Endodermal cell (in vitro differentiated cells): ENCODE data around the gene PIK3CD. TPM values are rescaled to one million over a fixed set of nuclear protein-coding genes. Genes with fewer than 3 reads are reported as not detected.

ENCODE experiments used
- DNase-seq: peaks from one replicate; pipeline ENCODE4 v3.0.0-alpha.2; 2017
- H3K27ac ChIP-seq: 2 replicates; pipeline ENCODE4 v1.5.1; 2013; ENCODE audit warnings: mild to moderate bottlenecking, low read depth, low read length, moderate library complexity
- H3K27me3 ChIP-seq: 2 replicates; pipeline ENCODE4 v1.6.1; 2013; ENCODE audit warnings: mild to moderate bottlenecking, low read length, moderate library complexity; ENCODE audit not compliant: insufficient read depth, control insufficient read depth, poor library complexity, severe bottlenecking
- H3K36me3 ChIP-seq: 2 replicates; pipeline ENCODE4 v1.7.0; 2013; ENCODE audit warnings: mild to moderate bottlenecking, low read length, moderate library complexity; ENCODE audit not compliant: control insufficient read depth, insufficient read depth
- H3K4me1 ChIP-seq: one replicate; pipeline ENCODE4 v1.7.0; 2013; ENCODE audit warnings: low read length; ENCODE audit not compliant: control insufficient read depth, insufficient read depth
- H3K4me3 ChIP-seq: 2 replicates; pipeline ENCODE4 v1.5.1; 2013; ENCODE audit warnings: mild to moderate bottlenecking, low read length, moderate library complexity
- H3K9ac ChIP-seq: 2 replicates; pipeline ENCODE4 v1.6.1; 2013; ENCODE audit warnings: mild to moderate bottlenecking, low read length, moderate library complexity; ENCODE audit not compliant: poor library complexity, severe bottlenecking; ENCODE audit errors: extremely low read depth
- H3K9me3 ChIP-seq: 2 replicates; pipeline ENCODE4 v1.6.1; 2013; ENCODE audit warnings: mild to moderate bottlenecking, low read length, moderate library complexity; ENCODE audit not compliant: control insufficient read depth
- H3K27ac Mint-ChIP-seq: 2 replicates; pipeline ENCODE4 v1.8.0; 2020; ENCODE audit warnings: mixed read lengths
- H3K27me3 Mint-ChIP-seq: 2 replicates; pipeline ENCODE4 v1.8.0; 2021; ENCODE audit warnings: mild to moderate bottlenecking, mixed read lengths; ENCODE audit not compliant: insufficient read depth
- H3K36me3 Mint-ChIP-seq: 2 replicates; pipeline ENCODE4 v1.8.0; 2020; ENCODE audit warnings: low read depth, mixed read lengths
- H3K4me1 Mint-ChIP-seq: 2 replicates; pipeline ENCODE4 v1.8.0; 2020; ENCODE audit warnings: mixed read lengths
- H3K4me3 Mint-ChIP-seq: 2 replicates; pipeline ENCODE4 v1.8.0; 2020; ENCODE audit warnings: mild to moderate bottlenecking, moderate library complexity, mixed read lengths
- H3K9me3 Mint-ChIP-seq: 2 replicates; pipeline ENCODE4 v1.8.0; 2020; ENCODE audit warnings: mild to moderate bottlenecking, mixed read lengths
- CTCF ChIP-seq: fragments of 200-600 bp; sonication (generic); conservative IDR thresholded peaks from 2 replicates; pipeline ENCODE4 v1.5.0; 2021; ENCODE audit warnings: antibody characterized with exemption, mild to moderate bottlenecking
- WGBS, 2 experiments: methylation state at CpG; one replicate each; pipeline versions ENCODE4 v1.1.5 to v1.1.7; 2013; ENCODE audit warnings: missing lambda C conversion rate in 2 of 2, mixed read lengths in 1 of 2; ENCODE audit not compliant: insufficient coverage in 1 of 2, insufficient read length in 1 of 2; 5-methylcytosine and 5-hydroxymethylcytosine counted together
- total RNA-seq, 2 donors: library from RNA; stranded (reverse); fragmentation: NEBNext Ultra II Directional in 1 of 2; extraction: Animal tissue kit (Norgen Biotek cat#: 25700) in 1 of 2; gene quantifications; 2 replicates in 1 of 2; 3 replicates in 1 of 2; pipeline ENCODE4 v1.2.1, GENCODE V29; 2021

PIK3CD gene
- total RNA-seq, 2 donors from 2014 or later: 13.9 to 14.2 TPM

- Histone ChIP-seq H3K36me3 (peaks cover 7% of the 10 kb centered on the region), H3K9ac (no peak overlapping the region), H3K27me3 (no peaks in the 10 kb centered on the region), H3K4me1 (no peaks in the 10 kb centered on the region), H3K4me3 (no peak overlapping the region), H3K27ac (no peak overlapping the region), H3K9me3 (peaks cover 12% of the 10 kb centered on the region)
- H3K4me1 Mint-ChIP-seq: no peaks in the 10 kb centered on the region
- peaks cover 43% of the 10 kb centered on the region for H3K36me3 Mint-ChIP-seq
- WGBS, 2 experiments: 98 to 100% methylated on average over 6 of the region's 6 CpGs
- no peak overlapping the region for H3K4me3 Mint-ChIP-seq
- no peak for TF ChIP-seq CTCF
- H3K9me3 Mint-ChIP-seq: peaks cover 10% of the 10 kb centered on the region
- H3K27ac Mint-ChIP-seq: no peak overlapping the region
- H3K27me3 Mint-ChIP-seq: no peaks in the 10 kb centered on the region
- no peak for DNase-seq
Observed at GRCh38 chr1:9723926-9724325, 72.4 kb downstream of the PIK3CD start.

- H3K9me3 ChIP-seq: peaks cover 12% of the 10 kb centered on the region
- H3K27ac Mint-ChIP-seq: no peak overlapping the region
- peak; percentile 92 for DNase-seq
- no peak overlapping the region for H3K9ac ChIP-seq
- H3K9me3 Mint-ChIP-seq: peaks cover 10% of the 10 kb centered on the region
- 76 to 79% methylated on average over 17 to 24 of the region's 24 CpGs for WGBS, 2 experiments
- H3K4me1 ChIP-seq: no peaks in the 10 kb centered on the region
- H3K4me3 ChIP-seq: no peak overlapping the region
- H3K27me3 ChIP-seq: no peaks in the 10 kb centered on the region
- H3K4me3 Mint-ChIP-seq: no peak overlapping the region
- peak; percentile 97 for TF ChIP-seq CTCF
- no peaks in the 10 kb centered on the region for H3K4me1 Mint-ChIP-seq
- H3K36me3 Mint-ChIP-seq: peaks cover 49% of the 10 kb centered on the region
- H3K27ac ChIP-seq: no peak overlapping the region
- no peaks in the 10 kb centered on the region for H3K27me3 Mint-ChIP-seq
- peaks cover 14% of the 10 kb centered on the region for H3K36me3 ChIP-seq
Observed at GRCh38 chr1:9724706-9725476, 73.4 kb downstream of the PIK3CD start.

GRCh38 chr1:9726406-9726805, 74.9 kb downstream of the PIK3CD start:
- WGBS, 2 experiments: 99 to 100% methylated on average over 4 to 5 of the region's 6 CpGs
- H3K4me1 ChIP-seq: no peaks in the 10 kb centered on the region
- H3K9me3 ChIP-seq: peaks cover 12% of the 10 kb centered on the region
- no peaks in the 10 kb centered on the region for H3K27me3 ChIP-seq
- H3K4me3 ChIP-seq: no peak overlapping the region
- no peaks in the 10 kb centered on the region for H3K27me3 Mint-ChIP-seq
- H3K4me3 Mint-ChIP-seq: no peak overlapping the region
- no peak overlapping the region for H3K27ac ChIP-seq
- no peak overlapping the region for H3K9ac ChIP-seq
- DNase-seq: no peak
- TF ChIP-seq CTCF: no peak
- H3K36me3 ChIP-seq: peaks cover 22% of the 10 kb centered on the region
- peaks cover 10% of the 10 kb centered on the region for H3K9me3 Mint-ChIP-seq
- H3K27ac Mint-ChIP-seq: no peak overlapping the region
- no peaks in the 10 kb centered on the region for H3K4me1 Mint-ChIP-seq
- peaks cover 60% of the 10 kb centered on the region for H3K36me3 Mint-ChIP-seq
